Thoracic aorta (tissue), 2 donors: ENCODE data around the gene CA4. TPM values are rescaled to one million over a fixed set of nuclear protein-coding genes. Genes with fewer than 3 reads are reported as not detected.

Experiments
- ATAC-seq: fragments of 150-250 bp; one replicate; pipeline ENCODE4 v1.8.0; 2017; ENCODE audit warnings: low read depth; ENCODE audit not compliant: insufficient number of reproducible peaks, low FRiP score
- DNase-seq: peaks from one replicate; pipeline ENCODE4 v3.0.0-alpha.2; 2020; ENCODE audit warnings: low spot score
- H3K27ac ChIP-seq, 2 donors: fragments of 200-600 bp; sonication (generic); 1 replicate in 1 of 2; 2 replicates in 1 of 2; pipeline ENCODE4 v1.5.1; 2016; ENCODE audit warnings: mild to moderate bottlenecking in 2 of 2, moderate library complexity in 2 of 2
- H3K27me3 ChIP-seq: fragments of 200-600 bp; sonication (generic); replicated peaks from 2 replicates; pipeline ENCODE4 v1.6.0; 2016; ENCODE audit warnings: mild to moderate bottlenecking; ENCODE audit not compliant: insufficient read depth
- H3K36me3 ChIP-seq: fragments of 200-600 bp; sonication (generic); one replicate; pipeline ENCODE4 v1.5.1; 2016
- H3K4me1 ChIP-seq, 2 donors: fragments of 200-600 bp; sonication (generic); 1 replicate in 1 of 2; 2 replicates in 1 of 2; pipeline versions ENCODE4 v1.5.1 to v1.6.0; 2016; ENCODE audit warnings: low read depth in 2 of 2, mild to moderate bottlenecking in 1 of 2; ENCODE audit not compliant: control insufficient read depth in 1 of 2
- H3K4me3 ChIP-seq: fragments of 200-600 bp; sonication (generic); 2 replicates; pipeline ENCODE4 v1.5.1; 2016; ENCODE audit warnings: mild to moderate bottlenecking
- H3K9me3 ChIP-seq: fragments of 200-600 bp; sonication (generic); 2 replicates; pipeline ENCODE4 v1.5.1; 2016
- CTCF ChIP-seq: fragments of 200-600 bp; sonication (generic); IDR thresholded peaks from one replicate; pipeline ENCODE4 v1.5.1; 2019; ENCODE audit warnings: antibody characterized with exemption
- total RNA-seq, 2 donors: library from RNA; depleted of rRNA; stranded (reverse); fragments of >200 nt; gene quantifications; one replicate each; pipeline versions ENCODE4 v1.1.0 to v1.2.3, GENCODE V29; 2016

Gene CA4
- total RNA-seq, 2 donors from 2014 or later, result 1.2 to 4.3 TPM

GRCh38 chr17:60139438-60140285 lies 10.1 kb upstream of the CA4 start:
- DNase-seq, result no peak
- ATAC-seq, result no peak

GRCh38 chr17:60141111-60142018 lies 8.4 kb upstream of the CA4 start:
- TF ChIP-seq CTCF, result no peak
- Histone ChIP-seq H3K36me3 (no peaks in the 10 kb centered on the region), H3K4me1 (peaks cover 0 to 36% of the 10 kb centered on the region in 2 donors), H3K4me3 (peak overlapping the region; percentile 28), H3K27ac (no peak overlapping the region), H3K9me3 (no peaks in the 10 kb centered on the region), H3K27me3 (peaks cover 12% of the 10 kb centered on the region)
- no peak for DNase-seq
- no peak for ATAC-seq

More at GRCh38 chr17:60139438-60140285, 10.1 kb upstream of the CA4 start:
- H3K9me3 ChIP-seq, result no peaks in the 10 kb centered on the region
- peak overlapping the region; percentile 36 for H3K4me3 ChIP-seq
- H3K27me3 ChIP-seq, result peaks cover 11% of the 10 kb centered on the region
- peak; percentile 51 for TF ChIP-seq CTCF
- peaks cover 2 to 40% of the 10 kb centered on the region in 2 donors for H3K4me1 ChIP-seq
- no peaks in the 10 kb centered on the region for H3K36me3 ChIP-seq
- H3K27ac ChIP-seq, result no peak overlapping the region

GRCh38 chr17:60142872-60143499 lies 6.8 kb upstream of the CA4 start:
- peak; percentile 58 for TF ChIP-seq CTCF
- Histone ChIP-seq H3K36me3 (no peaks in the 10 kb centered on the region), H3K4me3 (peak overlapping the region; percentile 24), H3K27ac (no peak overlapping the region), H3K9me3 (no peaks in the 10 kb centered on the region), H3K27me3 (peaks cover 15% of the 10 kb centered on the region), H3K4me1 (peaks cover 0 to 36% of the 10 kb centered on the region in 2 donors)
- DNase-seq (peak; percentile 47), ATAC-seq (no peak)

GRCh38 chr17:60145006-60145935 lies 4.5 kb upstream of the CA4 start:
- Histone ChIP-seq H3K36me3 (no peaks in the 10 kb centered on the region), H3K4me1 (peaks cover 5 to 32% of the 10 kb centered on the region in 2 donors), H3K4me3 (no peak overlapping the region), H3K9me3 (no peaks in the 10 kb centered on the region), H3K27ac (no peak overlapping the region), H3K27me3 (peaks cover 31% of the 10 kb centered on the region)
- no peak for TF ChIP-seq CTCF
- DNase-seq (no peak), ATAC-seq (no peak)
